ENCODE measurements around the gene ZNF69. TPM values are rescaled to one million over a fixed set of nuclear protein-coding genes. Genes with fewer than 3 reads are reported as not detected.
"Not testable (repeated sequence)": the region's sequence is repeated elsewhere in the genome, so short reads cannot be mapped to it uniquely, and the experiment has no call there.

The ZNF69 gene
- total RNA-seq, 1 donor from 2014 or later: 32.1 TPM

- Mint-ChIP-seq H3K4me1 (no peaks in the 10 kb centered on the region), H3K9me3 (peaks cover 21% of the 10 kb centered on the region), H3K27me3 (ENCODE audit: low read depth) (peaks cover 4% of the 10 kb centered on the region), H3K36me3 (ENCODE audit: low read depth) (peaks cover 34% of the 10 kb centered on the region), H3K27ac (ENCODE audit: unreplicated experiment) (no peak overlapping the region), H3K4me3 (no peak overlapping the region)
- no peak for TF ChIP-seq CTCF (conservative IDR thresholded peaks at IDR 0.05)
- no peak for DNase-seq (ENCODE audit: low read depth, low spot score)
Measured at GRCh38 chr19:11872624-11873023, 15.0 kb upstream of the ZNF69 start.

DNA sequence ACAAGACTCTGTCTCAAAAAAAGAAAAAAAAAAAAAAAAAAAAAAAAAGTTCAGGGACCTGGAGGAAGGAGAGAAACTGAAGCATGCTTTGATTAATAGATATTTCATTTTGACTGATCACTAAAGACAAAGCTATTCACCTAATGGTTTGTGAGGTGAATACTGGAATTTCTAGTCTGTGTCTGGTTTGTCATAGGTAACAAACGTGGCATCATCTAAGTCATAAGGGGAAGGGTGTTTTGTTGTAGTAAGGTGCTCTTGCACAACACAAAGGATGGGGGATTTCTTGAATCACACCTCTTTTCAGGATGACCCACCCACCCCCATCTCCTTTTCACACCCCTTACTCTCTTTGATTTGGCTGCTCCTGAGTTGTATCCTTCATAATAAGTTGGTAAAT lies 13.8 kb upstream of the ZNF69 start:
- DNase-seq (ENCODE audit: low read depth, low spot score): no peak
- H3K4me1 Mint-ChIP-seq: no peaks in the 10 kb centered on the region
- no peak overlapping the region for H3K27ac Mint-ChIP-seq (ENCODE audit: unreplicated experiment)
- peaks cover 23% of the 10 kb centered on the region for H3K36me3 Mint-ChIP-seq (ENCODE audit: low read depth)
- peaks cover 14% of the 10 kb centered on the region for H3K9me3 Mint-ChIP-seq
- no peak for TF ChIP-seq CTCF (conservative IDR thresholded peaks at IDR 0.05)
- H3K4me3 Mint-ChIP-seq: no peak overlapping the region
- H3K27me3 Mint-ChIP-seq (ENCODE audit: low read depth): peaks cover 4% of the 10 kb centered on the region

- peak; percentile 52 for TF ChIP-seq CTCF (conservative IDR thresholded peaks at IDR 0.05)
- H3K4me1 Mint-ChIP-seq; H3K27ac Mint-ChIP-seq (ENCODE audit: unreplicated experiment); H3K36me3 Mint-ChIP-seq (ENCODE audit: low read depth); H3K27me3 Mint-ChIP-seq (ENCODE audit: low read depth); H3K4me3 Mint-ChIP-seq; H3K9me3 Mint-ChIP-seq: not testable (repeated sequence)
- peak; percentile 46 for DNase-seq (ENCODE audit: low read depth, low spot score)
Measured at GRCh38 chr19:11879687-11880266, 7.8 kb upstream of the ZNF69 start.

GRCh38 chr19:11880598-11880997 lies 7.0 kb upstream of the ZNF69 start:
- H3K4me3 Mint-ChIP-seq: no peak overlapping the region
- H3K9me3 Mint-ChIP-seq: peaks cover 2% of the 10 kb centered on the region
- no peak for TF ChIP-seq CTCF (conservative IDR thresholded peaks at IDR 0.05)
- no peak for DNase-seq (ENCODE audit: low read depth, low spot score)
- no peaks in the 10 kb centered on the region for H3K36me3 Mint-ChIP-seq (ENCODE audit: low read depth)
- H3K27ac Mint-ChIP-seq (ENCODE audit: unreplicated experiment): no peak overlapping the region
- H3K4me1 Mint-ChIP-seq: peaks cover 5% of the 10 kb centered on the region
- H3K27me3 Mint-ChIP-seq (ENCODE audit: low read depth): peaks cover 4% of the 10 kb centered on the region

- H3K9me3 Mint-ChIP-seq: peaks cover 3% of the 10 kb centered on the region
- H3K36me3 Mint-ChIP-seq (ENCODE audit: low read depth): peaks cover under 1% of the 10 kb centered on the region
- peak; percentile 84 for TF ChIP-seq CTCF (conservative IDR thresholded peaks at IDR 0.05)
- peaks cover 4% of the 10 kb centered on the region for H3K27me3 Mint-ChIP-seq (ENCODE audit: low read depth)
- H3K4me1 Mint-ChIP-seq: peaks cover 5% of the 10 kb centered on the region
- peak; percentile 74 for DNase-seq (ENCODE audit: low read depth, low spot score)
- H3K4me3 Mint-ChIP-seq: peak overlapping the region; percentile 20
- no peak overlapping the region for H3K27ac Mint-ChIP-seq (ENCODE audit: unreplicated experiment)
Measured at GRCh38 chr19:11881151-11881800, 6.3 kb upstream of the ZNF69 start.
